Stimulated activated CD8-positive, alpha-beta memory T cell treated with anti-CD3 and anti-CD28 coated beads, Interleukin-4, amount 100 ng/mL, for 48 hours (primary cell): ENCODE results near the gene RIT2.

Experiments
- DNase-seq: peaks from one replicate; pipeline ENCODE4 v3.0.0-alpha.2; 2020

RIT2 gene

DNA sequence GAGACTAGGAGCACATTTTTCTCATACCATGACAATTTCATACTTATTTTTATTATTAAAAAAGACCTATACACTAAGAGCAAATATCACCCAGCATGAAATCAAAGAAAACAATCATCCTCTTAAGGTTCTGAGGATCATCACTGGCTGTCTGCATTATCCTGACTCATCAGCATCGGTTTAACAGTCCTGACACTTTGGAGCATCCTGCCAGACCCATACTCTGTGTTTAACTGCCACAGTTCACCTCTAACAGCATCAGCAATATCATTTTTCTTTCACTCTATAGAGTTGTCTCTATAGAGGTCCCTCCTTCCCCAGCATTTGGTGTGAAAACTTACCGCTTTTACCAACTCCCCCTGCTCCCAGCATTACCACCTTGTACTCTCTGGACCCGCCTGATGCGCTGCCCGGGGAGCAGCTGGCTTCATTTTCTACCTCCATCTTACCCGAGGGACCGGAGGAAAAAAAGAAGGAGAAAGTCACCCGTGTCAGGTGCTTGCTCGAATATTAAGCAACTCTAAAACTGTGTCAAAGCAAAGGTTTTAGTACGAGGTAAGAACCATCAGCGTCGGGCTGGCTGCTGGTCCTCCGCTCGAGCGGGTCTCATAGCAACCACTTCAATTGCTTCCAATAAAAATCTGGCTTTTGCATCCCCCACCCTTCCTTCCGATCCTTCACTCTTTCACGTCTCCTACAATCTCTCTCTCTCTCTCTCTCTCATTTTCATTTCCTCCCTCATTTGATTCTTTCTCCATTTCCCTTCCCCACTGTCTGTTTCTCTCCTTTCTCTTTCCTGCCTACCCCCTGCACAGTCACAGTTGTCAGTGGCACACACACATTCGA, at the start of gene RIT2:
Gene RIT2, minus strand, starts transcription at position 610 of the 846 bp plus-strand sequence.
- DNase-seq = no peak

GRCh38 chr18:43161528-43161927, 46.0 kb upstream of the RIT2 start:
- no peak for DNase-seq

DNA sequence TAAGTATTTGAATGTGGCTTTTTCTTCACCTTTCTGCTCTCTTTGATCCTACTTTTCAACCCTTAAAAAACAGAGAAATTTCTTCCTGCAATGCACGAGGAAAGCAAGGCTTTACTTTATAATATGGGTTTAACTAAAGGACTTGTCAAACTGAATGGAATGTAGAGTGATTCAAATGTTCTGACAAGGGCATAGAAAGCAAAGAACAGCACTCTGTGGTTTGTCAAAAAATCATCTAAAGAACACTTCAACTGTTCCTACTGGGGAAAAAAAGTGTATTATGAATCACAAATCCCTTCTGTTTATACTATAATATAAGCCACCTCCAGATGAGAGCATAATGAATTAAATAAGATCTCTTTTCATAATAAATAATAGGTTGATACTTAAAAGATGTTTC, 45.0 kb upstream of the RIT2 start:
- DNase-seq = no peak

DNA sequence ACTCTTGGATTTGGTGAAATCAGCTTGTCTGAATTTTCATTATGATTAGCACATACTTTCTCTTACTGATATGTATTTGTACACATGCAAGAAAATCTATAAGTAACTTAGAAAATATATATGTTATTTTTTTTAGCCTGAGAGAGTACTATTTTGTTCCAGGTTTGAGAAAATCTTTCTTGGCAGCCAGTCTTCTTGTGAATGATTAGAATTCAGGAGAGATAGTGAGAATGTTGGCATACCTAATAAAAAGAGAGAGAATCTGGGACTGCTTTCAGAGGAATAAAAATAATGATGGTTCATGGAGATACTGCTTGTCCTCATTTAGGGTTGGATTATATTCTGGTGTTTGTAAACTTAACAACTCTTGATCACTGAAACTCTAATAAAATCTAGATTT, 44.4 kb upstream of the RIT2 start:
- no peak for DNase-seq

DNA sequence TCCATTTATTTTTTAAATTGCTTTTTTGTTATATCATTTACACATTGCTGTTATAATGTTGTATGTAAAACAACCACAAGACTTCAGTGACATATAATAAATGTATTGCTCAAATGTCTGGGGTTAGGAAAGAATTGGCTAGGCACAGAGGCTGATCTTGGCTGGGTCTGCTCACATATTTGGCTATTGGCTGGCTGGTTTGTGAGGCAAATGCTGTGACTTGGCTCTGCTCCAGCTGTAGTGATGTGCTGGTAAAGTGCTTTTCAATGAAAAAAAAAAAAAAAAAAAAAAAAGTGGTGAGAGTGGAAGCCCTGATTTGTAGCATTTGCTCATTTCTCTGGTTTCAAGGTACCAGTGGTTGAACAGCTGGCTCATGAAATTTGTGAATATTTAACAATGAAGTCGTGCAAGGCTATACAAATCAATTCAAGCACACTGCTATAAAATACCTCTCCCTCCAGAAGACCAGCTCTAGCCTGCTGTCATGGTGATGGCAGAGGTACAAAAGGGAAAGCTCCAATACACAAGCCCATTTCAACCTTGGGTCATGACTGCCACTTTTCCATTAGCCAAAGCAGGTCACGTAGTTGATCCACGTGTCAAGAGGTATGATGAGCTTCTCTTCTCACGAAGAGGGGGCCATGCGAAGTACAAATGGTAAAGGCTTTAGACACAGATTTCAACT, 43.7 kb upstream of the RIT2 start:
- DNase-seq = no peak

DNA sequence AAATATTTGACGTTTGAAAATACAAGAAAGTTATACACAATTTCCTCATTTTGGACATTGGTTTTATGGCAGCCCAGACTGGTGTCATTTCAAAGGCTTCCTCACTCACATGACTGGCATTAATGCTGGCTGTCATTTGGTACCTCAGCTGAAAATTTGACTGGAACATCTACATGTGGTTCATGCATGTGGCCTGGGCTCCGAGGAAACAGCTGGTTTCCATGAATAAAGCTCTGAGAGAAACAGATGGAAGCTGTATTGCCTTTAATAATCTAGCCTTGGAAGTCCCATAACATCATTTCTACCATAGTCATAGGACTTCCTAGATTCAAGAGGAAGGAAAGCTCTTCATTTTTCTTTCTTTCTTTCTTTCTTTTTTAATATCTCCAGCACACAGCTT, 42.9 kb upstream of the RIT2 start:
- no peak for DNase-seq

GRCh38 chr18:43155842-43156241, 40.4 kb upstream of the RIT2 start:
- DNase-seq = no peak

DNA sequence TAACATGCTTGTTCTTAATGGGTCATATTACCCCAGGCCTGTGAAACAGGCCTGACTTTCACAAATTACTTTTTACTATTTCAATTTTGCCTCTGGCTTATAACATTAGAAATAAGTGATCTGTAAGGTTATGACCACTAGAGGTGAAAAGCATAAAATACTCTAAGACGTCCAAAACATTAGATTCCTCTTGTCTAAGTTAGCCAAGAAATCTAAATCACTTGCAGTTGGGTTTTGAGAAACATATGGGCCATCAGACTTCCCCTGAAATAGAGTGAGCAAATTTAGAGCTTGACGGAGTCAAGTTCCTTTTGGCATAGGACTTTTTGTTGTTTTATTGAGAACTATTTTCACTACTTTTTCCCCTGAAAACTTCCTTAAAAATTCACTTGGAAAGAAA, 32.7 kb upstream of the RIT2 start:
- DNase-seq = no peak

DNA sequence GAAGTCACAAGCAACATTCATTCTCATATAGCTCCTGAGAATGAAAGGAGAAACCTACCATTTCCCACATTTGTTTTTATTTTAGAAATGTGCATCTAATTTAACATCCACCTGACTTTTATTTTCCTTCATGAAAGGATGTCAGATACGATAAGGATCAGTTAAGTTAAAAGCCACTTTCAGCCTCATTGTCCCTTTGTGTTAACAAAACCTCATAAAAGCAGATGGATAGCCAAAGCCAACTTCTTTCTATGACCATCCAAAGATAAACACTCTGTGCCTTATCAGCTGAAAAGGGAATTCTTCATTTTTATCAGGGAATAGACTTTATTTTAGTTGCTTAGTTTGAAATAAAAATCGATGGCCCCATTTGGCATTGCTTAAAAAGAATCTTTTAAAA, 25.7 kb upstream of the RIT2 start:
- DNase-seq = no peak

GRCh38 chr18:43139288-43139946, 23.9 kb upstream of the RIT2 start:
- no peak for DNase-seq

DNA sequence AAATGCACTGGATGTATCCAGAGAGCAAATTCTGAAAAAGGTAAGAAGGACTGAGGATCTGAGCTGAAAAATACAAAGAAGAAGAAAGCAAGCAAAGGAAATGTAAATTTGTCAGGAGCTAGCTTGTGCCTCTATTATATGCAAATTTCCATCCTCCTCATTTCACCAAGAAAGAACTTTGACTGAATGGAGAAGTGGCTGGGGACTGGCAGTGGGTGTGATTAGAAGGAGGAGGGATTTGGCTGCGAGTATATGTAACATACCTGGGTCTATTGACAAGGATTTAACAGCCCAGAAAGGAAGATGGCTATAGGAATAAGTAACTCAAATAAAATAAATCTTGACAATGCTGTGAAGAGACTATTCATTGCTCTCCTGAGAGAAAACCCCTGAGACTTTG, 19.4 kb upstream of the RIT2 start:
- DNase-seq = no peak

DNA sequence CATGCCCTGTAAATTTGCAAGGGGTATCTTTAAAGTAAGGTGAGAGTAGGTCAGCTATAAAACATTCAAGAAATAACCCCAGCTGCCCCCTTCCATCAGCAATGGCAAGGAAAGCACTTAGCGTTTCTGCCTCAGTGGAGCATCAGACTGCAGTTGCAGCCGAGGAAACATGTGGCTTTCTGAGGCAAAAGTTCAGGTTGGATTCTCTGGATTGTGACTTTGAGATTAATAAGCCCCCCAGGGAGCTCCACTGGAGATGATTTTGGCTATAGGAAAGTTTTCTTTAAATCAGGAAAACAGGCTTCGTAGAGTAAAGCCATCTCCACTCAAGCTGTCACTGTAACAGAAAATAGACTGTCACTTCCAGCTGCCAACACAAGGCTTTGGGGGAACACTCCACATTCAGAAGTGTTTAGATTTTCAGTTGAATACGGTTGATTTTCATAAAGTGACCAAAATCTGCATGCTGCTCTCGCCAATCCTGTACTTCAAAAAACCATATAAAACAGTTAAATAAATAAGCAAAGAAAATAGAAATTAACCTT, 15.3 kb upstream of the RIT2 start:
- no peak for DNase-seq

- DNase-seq = no peak
These were observed 14.6 kb upstream of the RIT2 start for GRCh38 chr18:43129946-43130524.

DNA sequence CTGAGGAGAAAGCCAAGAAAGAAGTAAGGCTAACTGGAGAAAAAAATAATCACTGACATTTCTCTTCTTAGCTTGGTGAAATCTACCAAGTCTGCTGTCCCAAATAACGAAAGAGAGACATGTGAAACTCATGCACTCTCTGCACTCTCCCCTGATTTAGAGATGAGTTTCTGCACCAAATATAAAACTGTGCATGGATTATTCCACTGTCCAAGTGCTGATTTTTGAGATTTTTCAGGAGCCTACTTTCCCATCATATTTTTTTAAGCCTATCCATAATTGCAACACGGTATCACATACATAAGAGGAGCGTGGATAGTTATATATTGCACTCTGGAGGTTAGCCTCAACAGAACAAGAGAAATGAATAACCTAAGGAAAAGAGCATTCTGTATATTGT, 10.0 kb upstream of the RIT2 start:
- no peak for DNase-seq

GRCh38 chr18:43122955-43123354, 7.5 kb upstream of the RIT2 start:
- no peak for DNase-seq

DNA sequence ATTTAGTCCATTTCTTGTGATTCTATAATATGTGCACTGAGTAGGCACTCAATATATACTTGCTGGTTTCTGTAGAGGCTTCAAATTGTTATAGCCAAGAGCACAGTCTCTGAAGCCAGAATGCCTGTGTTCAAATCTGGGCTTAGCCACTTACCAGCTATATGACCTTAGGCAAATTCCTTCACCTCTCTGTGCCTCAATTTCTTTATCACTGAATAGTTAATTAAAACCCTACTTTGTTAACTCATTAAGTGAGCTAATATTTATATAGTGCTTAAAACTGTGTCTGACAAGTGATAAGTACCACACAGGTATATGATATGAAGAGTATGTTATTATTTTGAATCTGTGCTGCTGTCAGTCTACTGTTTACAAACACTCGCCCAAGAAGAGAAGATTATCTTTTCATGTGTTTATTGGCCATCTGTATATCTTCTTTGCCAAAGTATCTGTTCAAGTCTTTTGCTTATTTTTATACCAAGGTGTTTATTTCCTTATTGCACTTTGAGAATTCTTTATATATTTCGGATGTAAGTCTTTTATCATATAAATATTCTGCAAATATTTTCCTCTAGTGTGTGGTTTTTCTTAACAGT, 1.3 kb upstream of the RIT2 start:
- no peak for DNase-seq

DNA sequence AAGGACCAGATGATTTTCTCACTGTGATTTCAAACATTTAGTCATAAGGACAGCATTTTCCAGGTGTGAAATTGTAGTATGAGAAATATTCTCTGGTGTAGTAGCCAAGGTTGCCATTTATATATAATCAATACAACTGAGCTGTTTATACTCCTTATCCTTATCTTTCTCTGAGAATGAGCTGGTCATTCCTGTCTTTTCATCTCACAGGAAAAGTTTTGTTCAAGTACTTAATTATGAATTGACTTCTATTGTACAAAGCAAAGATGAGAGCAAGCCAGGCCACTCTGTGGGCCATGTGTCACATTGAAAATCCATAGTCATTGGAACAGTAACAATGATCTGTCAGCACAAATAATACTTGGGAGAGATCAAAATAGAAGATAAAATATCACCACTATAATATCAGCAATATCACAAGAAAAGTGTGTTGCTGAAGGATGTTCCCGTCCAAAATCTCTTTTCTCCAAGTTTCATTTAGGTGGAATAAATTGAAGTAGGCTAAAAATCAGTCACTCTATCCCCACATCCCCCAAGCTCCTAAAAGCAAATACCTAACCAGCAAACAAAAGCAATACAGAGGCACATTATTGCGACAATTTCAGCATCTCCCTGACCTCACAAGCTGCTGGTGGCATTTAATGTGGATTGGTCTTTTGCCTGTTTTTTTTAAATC, 2.1 kb downstream of the RIT2 start:
- DNase-seq = no peak

- no peak for DNase-seq
These were observed 6.6 kb downstream of the RIT2 start for GRCh38 chr18:43108882-43109281.

DNA sequence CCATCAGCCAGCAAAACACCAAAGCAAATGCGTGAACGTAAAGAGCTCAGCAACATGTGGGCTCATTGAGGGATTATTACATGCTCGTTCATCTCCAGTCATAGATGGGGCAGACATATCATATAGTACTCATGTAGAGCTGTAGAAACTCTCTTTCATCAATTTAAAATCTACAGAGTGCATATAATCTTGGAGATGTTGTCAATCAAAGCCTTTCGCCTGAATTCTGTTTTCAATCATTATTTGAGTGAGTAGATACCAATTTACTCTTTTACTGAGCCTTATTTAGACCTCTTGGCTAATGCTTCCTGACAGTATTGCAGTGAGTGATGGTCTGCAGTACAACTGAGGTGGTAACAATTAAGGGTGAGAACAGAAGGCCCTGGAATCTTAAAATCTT, 7.0 kb downstream of the RIT2 start:
- DNase-seq = no peak

DNA sequence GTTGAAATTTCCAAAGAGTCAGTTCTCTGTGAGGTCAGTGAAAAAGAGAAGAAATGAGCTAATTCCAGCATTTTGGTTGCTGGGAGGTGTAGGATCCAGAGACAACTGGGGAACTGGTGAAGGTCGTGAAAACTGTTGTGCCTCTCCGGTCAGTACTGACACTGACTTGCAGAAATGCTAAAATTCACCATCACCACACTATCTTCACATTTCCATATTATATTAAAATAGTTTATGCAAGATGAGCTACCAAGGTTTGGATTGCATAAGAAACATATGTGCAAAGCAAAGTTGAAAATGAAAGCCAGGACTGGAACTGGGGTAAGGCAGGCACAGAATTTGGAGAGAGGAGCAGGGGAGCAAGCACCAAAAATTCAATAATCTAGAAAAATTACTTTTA, 21.8 kb downstream of the RIT2 start:
- no peak for DNase-seq

DNA sequence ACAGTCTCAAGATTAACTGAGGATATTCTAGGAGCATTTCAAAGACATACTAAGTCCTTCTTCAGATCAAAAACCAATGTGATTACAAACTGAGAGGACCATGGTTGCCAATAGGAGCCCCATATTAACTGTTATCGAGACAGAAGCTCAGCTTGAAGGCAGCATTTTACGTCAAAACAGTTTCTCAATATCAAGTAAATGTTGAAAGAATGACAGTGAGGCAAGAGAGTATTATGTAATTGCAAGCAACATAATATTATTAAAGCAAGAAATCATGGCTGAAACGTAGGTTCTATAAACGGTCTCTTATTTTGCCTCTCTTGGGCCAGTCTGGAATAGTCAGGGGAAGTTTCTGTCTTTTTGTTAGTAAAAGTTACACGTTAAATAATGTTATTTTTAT, 22.9 kb downstream of the RIT2 start:
- DNase-seq = no peak

GRCh38 chr18:43081396-43081795, 34.1 kb downstream of the RIT2 start:
- no peak for DNase-seq
